ENCODE data around the gene HPSE.

DNA sequence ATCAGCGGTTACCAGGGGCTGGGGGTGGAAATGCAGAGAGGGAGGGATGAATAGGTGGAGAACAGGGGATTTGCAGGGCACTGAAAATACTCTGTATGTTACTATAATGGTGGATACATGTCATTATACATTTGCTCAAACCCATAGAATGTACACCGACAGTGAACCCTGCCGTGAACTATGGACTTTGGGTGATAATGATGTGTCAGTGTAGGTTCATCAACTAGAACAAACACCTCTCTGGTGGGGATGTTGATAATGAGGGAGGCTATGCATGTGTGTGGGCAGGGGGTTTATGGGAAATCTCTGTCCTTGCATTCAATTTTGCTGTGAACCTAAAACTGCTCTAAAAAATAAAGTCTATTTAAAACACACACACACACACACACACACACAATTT is 11.5 kb downstream of the HPSE start:
- TF ChIP-seq, protein P1, sequence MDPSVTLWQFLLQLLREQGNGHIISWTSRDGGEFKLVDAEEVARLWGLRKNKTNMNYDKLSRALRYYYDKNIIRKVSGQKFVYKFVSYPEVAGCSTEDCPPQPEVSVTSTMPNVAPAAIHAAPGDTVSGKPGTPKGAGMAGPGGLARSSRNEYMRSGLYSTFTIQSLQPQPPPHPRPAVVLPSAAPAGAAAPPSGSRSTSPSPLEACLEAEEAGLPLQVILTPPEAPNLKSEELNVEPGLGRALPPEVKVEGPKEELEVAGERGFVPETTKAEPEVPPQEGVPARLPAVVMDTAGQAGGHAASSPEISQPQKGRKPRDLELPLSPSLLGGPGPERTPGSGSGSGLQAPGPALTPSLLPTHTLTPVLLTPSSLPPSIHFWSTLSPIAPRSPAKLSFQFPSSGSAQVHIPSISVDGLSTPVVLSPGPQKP (CRISPR knock-in tag; IDR thresholded peaks at IDR 0.05): no peak
- no peak for TF ChIP-seq ZNF696 (CRISPR knock-in tag; conservative IDR thresholded peaks at IDR 0.05)
- no peak for TF ChIP-seq FOSL1 (tag; conservative IDR thresholded peaks at IDR 0.05)
- no peak for TF ChIP-seq POLR2AphosphoS5 (IDR thresholded peaks at IDR 0.05; ENCODE audit: control insufficient read depth, insufficient read depth, low read depth, low read length)
- TF ChIP-seq HMGN3 (IDR thresholded peaks at IDR 0.05; ENCODE audit: borderline replicate concordance, extremely low read depth, insufficient read length, low read depth, low read length): no peak
- no peak for TF ChIP-seq NONO (IDR thresholded peaks at IDR 0.05; ENCODE audit: low read depth in 2 of 2, low read length in 1 of 2)
- TF ChIP-seq EZH2 (IDR thresholded peaks at IDR 0.05; ENCODE audit: borderline replicate concordance, low read depth, low read length): no peak
- TF ChIP-seq ZNF644 (tag; IDR thresholded peaks at IDR 0.05; ENCODE audit: low read depth): no peak
- TF ChIP-seq SRSF9 (IDR thresholded peaks at IDR 0.05; ENCODE audit: borderline replicate concordance, low read depth, low read length): no peak

Measured in K562 (cell line).